K562 (cell line): ENCODE data around the gene FBXO48. TPM values are rescaled to one million over a fixed set of nuclear protein-coding genes. Genes with fewer than 3 reads are reported as not detected.

ENCODE experiments used
- ATAC-seq: fragments of 200-7000 bp; cut with Tn5 transposase; 3 replicates; pipeline ENCODE4 v1.9.1; 2020; ENCODE audit warnings: moderate library complexity
- BruUV-seq: library from RNA; stranded (reverse); fragments of 400-500 nt; replicated peaks from 2 replicates; lab custom pipeline; 2021; lab: Mats Ljungman, UMichigan
- CTCF ChIA-PET: fragments of 300-600 bp; formaldehyde crosslinking; extraction: SDS; loops from one replicate; lab custom pipeline; 2021; ENCODE audit warnings: low intra/inter-chr PET ratio; lab: Yijun Ruan, JAX
- POLR2A ChIA-PET: fragments of 300-600, 350-650 bp; sonication (Branson Sonifier 250); formaldehyde crosslinking; extraction: SDS; loops from one replicate; lab custom pipeline; 2021; ENCODE audit warnings: antibody characterized with exemption, inconsistent platforms; lab: Yijun Ruan, JAX
- DNase-seq, 4 experiments: peaks; one replicate each; pipeline versions ENCODE4 v3.0.0 to v3.0.0-alpha.2; 2011 to 2018; ENCODE audit warnings: low spot score in 3 of 4, mixed read lengths in 3 of 4; ENCODE audit errors: extremely low read depth in 1 of 4
- FAIRE-seq: peaks from 2 replicates; lab custom pipeline; 2011; peaks lifted over from hg19 to GRCh38; lab: Jason Lieb, UNC
- H2AFZ ChIP-seq: 2 replicates; pipeline ENCODE4 v1.6.0; 2011; ENCODE audit warnings: low read depth, low read length, control low read depth, inconsistent platforms
- H3K27ac ChIP-seq: fragments of 200-600 bp; 3 replicates; pipeline ENCODE4 v1.8.0; 2011; ENCODE audit warnings: low read depth, mild to moderate bottlenecking, control low read depth, inconsistent platforms, low read length, moderate library complexity, mixed read lengths; ENCODE audit errors: extremely low read depth
- H3K27me3 ChIP-seq, 2 experiments: fragments of 300-600 bp in 1 of 2; 2 replicates in 1 of 2; 3 replicates in 1 of 2; pipeline versions ENCODE4 v1.6.0 to v1.8.0; 2011; ENCODE audit warnings: inconsistent platforms in 2 of 2, low read length in 2 of 2, mild to moderate bottlenecking in 1 of 2, mixed read lengths in 1 of 2, moderate library complexity in 1 of 2; ENCODE audit not compliant: control insufficient read depth in 2 of 2, insufficient read depth in 2 of 2
- H3K36me3 ChIP-seq: fragments of 300-600 bp; 3 replicates; pipeline ENCODE4 v1.8.0; 2011; ENCODE audit warnings: mild to moderate bottlenecking, low read length, inconsistent platforms; ENCODE audit not compliant: control insufficient read depth, insufficient read depth
- H3K4me1 ChIP-seq, 2 experiments: fragments of 200-600 bp in 1 of 2; replicated peaks in 1 of 2; 2 replicates in 1 of 2; 3 replicates in 1 of 2; pipeline versions ENCODE4 v1.5.1 to v1.8.0; 2011; ENCODE audit warnings: inconsistent platforms in 2 of 2, low read length in 2 of 2, mild to moderate bottlenecking in 1 of 2, mixed read lengths in 1 of 2, moderate library complexity in 1 of 2; ENCODE audit not compliant: control insufficient read depth in 2 of 2, insufficient read depth in 2 of 2
- H3K4me2 ChIP-seq: 2 replicates; pipeline ENCODE4 v1.6.1; 2011; ENCODE audit warnings: low read length, control low read depth, inconsistent platforms, mixed read lengths; ENCODE audit not compliant: insufficient read depth
- H3K4me3 ChIP-seq: fragments of 200-600 bp; sonication (generic), shearing (Covaris generic); 2 replicates; pipeline ENCODE4 v1.5.1; 2016; ENCODE audit warnings: control low read depth, inconsistent platforms
- H3K79me2 ChIP-seq: fragments of 200-600 bp; 3 replicates; pipeline ENCODE4 v1.8.0; 2011; ENCODE audit warnings: low read length, inconsistent platforms; ENCODE audit not compliant: control insufficient read depth, insufficient read depth
- H3K9ac ChIP-seq, 2 experiments: 2 replicates each; pipeline versions ENCODE4 v1.6.0 to v1.6.1; 2011; ENCODE audit warnings: low read depth in 2 of 2, low read length in 2 of 2, control low read depth in 1 of 2, inconsistent platforms in 1 of 2, mild to moderate bottlenecking in 1 of 2, mixed read lengths in 1 of 2; ENCODE audit not compliant: insufficient read depth in 1 of 2
- H3K9me1 ChIP-seq: one replicate; pipeline ENCODE4 v1.6.0; 2011; ENCODE audit warnings: inconsistent platforms, mild to moderate bottlenecking, low read length, moderate library complexity; ENCODE audit not compliant: control insufficient read depth, insufficient read depth
- H3K9me3 ChIP-seq: replicated peaks from 2 replicates; pipeline ENCODE4 v1.5.1; 2011; ENCODE audit warnings: low read depth, low read length, inconsistent platforms; ENCODE audit not compliant: control insufficient read depth, insufficient read depth
- H4K20me1 ChIP-seq: replicated peaks from 2 replicates; pipeline ENCODE4 v1.6.1; 2011; ENCODE audit warnings: low read length, inconsistent platforms, mixed read lengths; ENCODE audit not compliant: control insufficient read depth, insufficient read depth
- BHLHE40 ChIP-seq: IDR thresholded peaks from 2 replicates; pipeline ENCODE4 v1.6.1; 2011; ENCODE audit warnings: low read length, improper control_type of control experiment
- CAMTA2 ChIP-seq: fragments of 250-450 bp; sonication (Bioruptor Pico); conservative IDR thresholded peaks from 2 replicates; pipeline ENCODE4 v1.5.1; 2022
- E2F4 ChIP-seq: sonication (generic); formaldehyde crosslinking; IDR thresholded peaks from 2 replicates; pipeline ENCODE4 v1.8.0; 2022; ENCODE audit warnings: mild to moderate bottlenecking, low read depth, missing genetic modification reagents
- GTF2A2 ChIP-seq: IDR thresholded peaks from 2 replicates; pipeline ENCODE4 v1.6.1; 2016; ENCODE audit warnings: mild to moderate bottlenecking, missing genetic modification characterization, missing compliant biosample characterization
- GTF2B ChIP-seq: IDR thresholded peaks from 2 replicates; pipeline ENCODE4 v1.6.1; 2011; ENCODE audit not compliant: insufficient read length; ENCODE audit errors: extremely low read depth
- PML ChIP-seq: IDR thresholded peaks from 2 replicates; pipeline ENCODE4 v1.6.1; 2012; ENCODE audit warnings: low read length, inconsistent platforms
- POLR2AphosphoS5 ChIP-seq: IDR thresholded peaks from 2 replicates; pipeline ENCODE4 v1.6.1; 2011; ENCODE audit warnings: mild to moderate bottlenecking, low read depth, low read length, moderate library complexity; ENCODE audit not compliant: control insufficient read depth, insufficient read depth
- PTTG1 ChIP-seq: fragments of 450-650 bp; IDR thresholded peaks from 2 replicates; pipeline ENCODE4 v1.6.1; 2016; ENCODE audit warnings: low read depth, mild to moderate bottlenecking, missing genetic modification characterization, missing compliant biosample characterization
- RBFOX2 ChIP-seq: fragments of 200-400 bp; formaldehyde crosslinking; IDR thresholded peaks from 2 replicates; pipeline ENCODE4 v1.6.1; 2017; ENCODE audit warnings: low read depth, mild to moderate bottlenecking, low read length, moderate library complexity
- SMC3 ChIP-seq: conservative IDR thresholded peaks from 2 replicates; pipeline ENCODE4 v1.6.1; 2011; ENCODE audit warnings: low read depth, low read length, improper control_type of control experiment; ENCODE audit not compliant: insufficient read depth
- TBP ChIP-seq: optimal IDR thresholded peaks from 2 replicates; pipeline ENCODE3; 2011; ENCODE audit warnings: low read depth, low read length, improper control_type of control experiment
- TCF15 ChIP-seq: fragments of 250-450 bp; sonication (Bioruptor Pico); IDR thresholded peaks from 2 replicates; pipeline ENCODE4 v1.8.0; 2022; ENCODE audit warnings: moderate library complexity, mild to moderate bottlenecking, inconsistent platforms
- TEAD4 ChIP-seq, 2 experiments: sonication (generic) in 1 of 2; formaldehyde crosslinking in 1 of 2; IDR thresholded peaks; 2 replicates each; pipeline versions ENCODE4 v1.6.1 to v1.8.0; 2012 to 2022; ENCODE audit warnings: borderline replicate concordance in 1 of 2, inconsistent platforms in 1 of 2, low read length in 1 of 2, mild to moderate bottlenecking in 1 of 2, missing genetic modification reagents in 1 of 2
- TFE3 ChIP-seq: fragments of 450-650 bp; formaldehyde crosslinking; IDR thresholded peaks from 2 replicates; pipeline ENCODE4 v1.4.0; 2020; ENCODE audit warnings: mild to moderate bottlenecking, mixed read lengths
- ZSCAN29 ChIP-seq: fragments of 450-650 bp; IDR thresholded peaks from 2 replicates; pipeline ENCODE4 v1.6.1; 2017
- WGBS: fragments of 100-300 bp; shearing (Covaris generic); methylation state at CpG from one replicate; pipeline ENCODE4 v1.1.6; 2016; ENCODE audit warnings: low coverage, mixed read lengths; ENCODE audit not compliant: insufficient coverage; ENCODE audit errors: missing lambda C conversion rate; 5-methylcytosine and 5-hydroxymethylcytosine counted together
- in situ Hi-C: fragments of 300-500 bp; cut with MboI; formaldehyde crosslinking; loops from 4 replicates; pipeline ENCODE4 v1.15.0; 2018; ENCODE audit warnings: inconsistent platforms, mixed read lengths
- intact Hi-C: fragments of 100-400 bp; cut with micrococcal nuclease; formaldehyde crosslinking; loops from 2 replicates; pipeline ENCODE4 v1.14.2; 2022
- polyA plus RNA-seq, 8 experiments: library from polyadenylated mRNA; depleted of rRNA in 4 of 8; stranded (reverse) in 5 of 8; unstranded in 3 of 8; fragments of >200 nt; fragmentation: Nextera tagmentation in 2 of 8; fragmentation: Illumina TruSeq in 1 of 8; extraction: Ambion mirVana in 2 of 8; extraction: Trizol in 1 of 8; gene quantifications; 2 replicates each; pipeline versions ENCODE4 v1.2.1 to v1.2.3, GENCODE V29; 2011 to 2014; ENCODE audit warnings: inconsistent platforms in 1 of 8, missing spikeins in 1 of 8
- total RNA-seq, 7 experiments: library from RNA; depleted of rRNA in 6 of 7; stranded (reverse); fragments of >200 nt in 6 of 7; fragmentation: Illumina TruSeq in 2 of 7; extraction: Trizol in 2 of 7; gene quantifications; 2 replicates each; pipeline versions ENCODE4 v1.2.1 to v1.2.3, GENCODE V29; 2011 to 2021; ENCODE audit warnings: low replicate concordance in 1 of 7

The FBXO48 gene
- total and polyA plus RNA-seq, 9 of the 15 experiments (the other 6 are each of a cell fraction or from before 2014, with no cell fraction given): 0.36 to 1.8 (median 0.73) TPM

- no peak overlapping the region for H3K9ac ChIP-seq
- no peak overlapping the region for H2AFZ ChIP-seq
- no peaks in the 10 kb centered on the region for H3K79me2 ChIP-seq
- intact Hi-C loops (no loop called here), in situ Hi-C loops (no loop called here)
- no peak overlapping the region for H3K4me3 ChIP-seq
- H3K36me3 ChIP-seq: no peaks in the 10 kb centered on the region
- DNase-seq (no peak), ATAC-seq (no peak), FAIRE-seq (no peak)
- 36% methylated on average over 1 of the region's 1 CpG for WGBS
- BruUV-seq: no TSS peak
- ChIA-PET POLR2A (interaction anchor here (0.6 to 4.4 kb wide), 3 partner anchors 10 to 24 kb away, joined by 3 to 21 read pairs (median 5); no protein-coding TSS in a partner anchor), CTCF (no interaction called here)
- TF ChIP-seq PML: peak; percentile 83
- TF ChIP-seq GTF2A2: peak; percentile 60; the same call in 1 of the 2 replicates
- no peak for TF ChIP-seq TFE3 (CRISPR knock-in tag)
- TF ChIP-seq TCF15 (CRISPR knock-in tag): no peak
- peak; percentile 87 for TF ChIP-seq TBP
- TF ChIP-seq E2F4 (CRISPR knock-in tag): no peak
- no peak for TF ChIP-seq SMC3
- peak; percentile 53; the same call in 1 of the 2 replicates for TF ChIP-seq RBFOX2
- TF ChIP-seq BHLHE40: no peak
- peak; percentile 40; the same call in 1 of the 2 replicates for TF ChIP-seq TEAD4 (IDR thresholded peaks at IDR 0.05; ENCODE audit: low read length)
- no peak for TF ChIP-seq TEAD4 (CRISPR knock-in tag; IDR thresholded peaks at IDR 0.05; ENCODE audit: borderline replicate concordance)
- no peak for TF ChIP-seq CAMTA2 (CRISPR knock-in tag)
- TF ChIP-seq GTF2B: peak; percentile 63
- no peak for TF ChIP-seq ZSCAN29
- TF ChIP-seq PTTG1 (tag): no peak
- TF ChIP-seq POLR2AphosphoS5: peak; percentile 51; the same call in 1 of the 2 replicates
- H3K27me3 ChIP-seq: no peaks in the 10 kb centered on the region
- no peak overlapping the region for H3K27ac ChIP-seq
- no peaks in the 10 kb centered on the region for H4K20me1 ChIP-seq
- no peaks in the 10 kb centered on the region for H3K9me1 ChIP-seq
- H3K4me1 ChIP-seq: peaks cover 5 to 46% of the 10 kb centered on the region in 2 experiments
- no peaks in the 10 kb centered on the region for H3K9me3 ChIP-seq
- no peak overlapping the region for H3K4me2 ChIP-seq
These were observed 40.6 kb downstream of the FBXO48 start for GRCh38 chr2:68426446-68426845.
